Measurements from ENCODE around the gene SRCAP. TPM values are rescaled to one million over a fixed set of nuclear protein-coding genes. Genes with fewer than 3 reads are reported as not detected.
A peak's percentile ranks its signal among the peaks of the same experiment; 100 is the strongest.

The SRCAP gene
- total RNA-seq, 4 donors from 2014 or later, result 20.6 to 57.4 (median 36.0) TPM

DNA sequence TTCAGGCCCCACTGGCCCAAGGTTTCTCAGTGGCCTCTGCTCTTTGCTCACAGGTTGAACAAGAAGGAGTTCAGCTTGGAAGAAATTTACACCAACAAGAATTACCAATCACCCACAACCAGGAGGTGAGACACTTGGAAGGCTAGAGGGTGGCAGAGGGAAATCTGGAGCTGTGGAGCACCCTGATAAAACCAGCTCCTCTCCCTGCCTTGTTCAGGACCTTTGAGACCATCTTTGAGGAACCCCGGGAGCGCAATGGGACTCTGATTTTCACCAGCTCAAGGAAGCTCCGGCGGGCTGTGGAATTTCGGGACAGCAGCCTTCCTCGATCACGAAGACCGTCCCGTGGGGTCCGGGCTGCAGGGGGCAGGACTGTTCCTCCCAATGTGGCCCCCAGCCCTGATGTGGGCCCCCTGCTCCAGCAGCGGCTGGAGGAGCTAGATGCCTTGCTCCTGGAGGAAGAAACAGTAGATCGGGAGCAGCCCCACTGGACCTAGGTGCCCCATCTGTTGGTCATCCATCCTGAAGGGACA, 43.1 kb upstream of the SRCAP start:
- ATAC-seq, result no peak
- no peaks in the 10 kb centered on the region for H3K9me3 ChIP-seq
- TF ChIP-seq POLR2AphosphoS5 (IDR thresholded peaks at IDR 0.05) (no peak), EP300 (IDR thresholded peaks at IDR 0.05) (no peak), POLR2A (IDR thresholded peaks at IDR 0.05) (no peak)
- TF ChIP-seq, protein P1, sequence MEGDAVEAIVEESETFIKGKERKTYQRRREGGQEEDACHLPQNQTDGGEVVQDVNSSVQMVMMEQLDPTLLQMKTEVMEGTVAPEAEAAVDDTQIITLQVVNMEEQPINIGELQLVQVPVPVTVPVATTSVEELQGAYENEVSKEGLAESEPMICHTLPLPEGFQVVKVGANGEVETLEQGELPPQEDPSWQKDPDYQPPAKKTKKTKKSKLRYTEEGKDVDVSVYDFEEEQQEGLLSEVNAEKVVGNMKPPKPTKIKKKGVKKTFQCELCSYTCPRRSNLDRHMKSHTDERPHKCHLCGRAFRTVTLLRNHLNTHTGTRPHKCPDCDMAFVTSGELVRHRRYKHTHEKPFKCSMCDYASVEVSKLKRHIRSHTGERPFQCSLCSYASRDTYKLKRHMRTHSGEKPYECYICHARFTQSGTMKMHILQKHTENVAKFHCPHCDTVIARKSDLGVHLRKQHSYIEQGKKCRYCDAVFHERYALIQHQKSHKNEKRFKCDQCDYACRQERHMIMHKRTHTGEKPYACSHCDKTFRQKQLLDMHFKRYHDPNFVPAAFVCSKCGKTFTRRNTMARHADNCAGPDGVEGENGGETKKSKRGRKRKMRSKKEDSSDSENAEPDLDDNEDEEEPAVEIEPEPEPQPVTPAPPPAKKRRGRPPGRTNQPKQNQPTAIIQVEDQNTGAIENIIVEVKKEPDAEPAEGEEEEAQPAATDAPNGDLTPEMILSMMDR (IDR thresholded peaks at IDR 0.05), result no peak
- peaks cover 0 to 55% (median 27%) of the 10 kb centered on the region in 3 donors for H3K4me1 ChIP-seq
- 80% methylated on average over 7 of the region's 12 CpGs; no CpG with 5 or more reads in 1 of the 2 donors for WGBS, 2 donors (ENCODE audit: low coverage in 1 of 2)
- no peaks in the 10 kb centered on the region for H3K27me3 ChIP-seq
- H3K27ac ChIP-seq, result peak overlapping the region in 3 of 4 donors; percentile 83 to 98 (median 98)
- no peak overlapping the region for H3K4me3 ChIP-seq
- H3K36me3 ChIP-seq, result peaks cover 0 to 50% of the 10 kb centered on the region in 2 donors

DNA sequence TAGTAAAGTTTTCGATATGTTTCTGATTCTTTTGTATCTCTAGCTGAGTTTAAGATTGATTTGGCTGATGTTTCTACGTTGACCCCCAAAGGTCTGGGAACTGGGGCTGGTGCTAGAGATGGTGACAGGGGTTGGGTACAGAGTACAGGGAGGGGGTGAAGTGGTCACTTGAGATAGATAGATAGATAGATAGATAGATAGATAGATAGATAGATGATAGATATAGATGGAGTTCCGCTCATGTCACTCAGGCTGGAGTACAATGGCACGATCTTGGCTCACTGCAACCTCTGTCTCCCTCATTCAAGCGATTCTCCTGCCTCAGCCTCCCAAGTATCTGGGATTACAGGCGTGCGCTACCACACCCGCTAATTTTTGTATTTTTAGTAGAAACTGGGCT, 42.6 kb upstream of the SRCAP start:
- Histone ChIP-seq H3K4me3 (no peak overlapping the region), H3K4me1 (peaks cover 0 to 60% (median 32%) of the 10 kb centered on the region in 3 donors), H3K9me3 (no peaks in the 10 kb centered on the region), H3K27ac (peak overlapping the region in 3 of 4 donors; percentile 83 to 98 (median 98)), H3K36me3 (peaks cover 0 to 55% of the 10 kb centered on the region in 2 donors), H3K27me3 (no peaks in the 10 kb centered on the region)
- ATAC-seq, result no peak
- WGBS, 2 donors (ENCODE audit: low coverage in 1 of 2), result 93 to 96% methylated on average over 6 to 8 of the region's 8 CpGs
- TF ChIP-seq POLR2AphosphoS5 (IDR thresholded peaks at IDR 0.05), result no peak
- no peak for TF ChIP-seq POLR2A (IDR thresholded peaks at IDR 0.05)
- TF ChIP-seq EP300 (IDR thresholded peaks at IDR 0.05), result no peak
- TF ChIP-seq, protein P1 (IDR thresholded peaks at IDR 0.05), result no peak

DNA sequence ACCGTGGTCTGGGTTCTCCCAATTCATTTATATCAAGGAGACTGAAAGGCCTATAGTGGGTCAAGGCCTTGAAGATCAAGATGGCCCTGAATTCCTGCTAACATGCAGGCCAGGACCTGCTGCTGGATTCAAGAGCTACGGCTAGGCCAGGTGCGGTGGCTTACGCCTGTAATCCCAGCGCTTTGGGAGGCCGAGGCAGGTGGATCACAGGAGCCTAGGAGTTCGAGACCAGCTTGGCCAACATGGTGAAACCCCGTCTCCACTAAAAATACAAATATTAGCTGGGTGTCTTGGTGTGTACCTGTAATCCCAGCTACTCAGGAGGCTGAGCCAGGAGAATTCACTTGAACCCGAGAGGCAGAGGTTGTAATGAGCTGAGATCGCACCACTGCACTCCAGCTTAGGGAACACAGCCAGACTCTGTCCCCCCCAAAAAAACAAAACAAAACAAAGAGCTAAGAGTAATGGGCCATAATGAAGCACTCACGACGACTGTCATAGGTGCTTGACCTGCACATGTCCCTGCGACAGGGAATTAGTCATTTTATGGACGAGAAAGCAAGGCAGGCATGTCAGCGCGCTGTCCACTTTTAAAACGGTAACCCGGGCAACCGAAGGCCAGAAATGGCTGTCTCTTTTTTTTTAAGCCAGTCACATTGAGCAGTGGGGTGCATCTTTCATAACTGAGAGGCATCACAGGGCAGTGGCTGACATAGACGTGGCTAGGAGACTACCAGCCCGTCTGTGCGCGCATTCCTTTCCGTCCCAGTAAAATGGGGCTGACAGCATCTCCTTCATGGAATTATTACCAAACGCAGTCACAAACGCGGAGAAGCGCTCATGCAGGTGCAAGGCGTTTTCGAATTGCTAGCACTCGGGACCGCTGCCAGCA, 41.8 kb upstream of the SRCAP start:
- H3K27me3 ChIP-seq, result no peaks in the 10 kb centered on the region
- 13 to 45% methylated on average over 15 to 16 of the region's 32 CpGs for WGBS, 2 donors (ENCODE audit: low coverage in 1 of 2)
- H3K9me3 ChIP-seq, result no peaks in the 10 kb centered on the region
- TF ChIP-seq POLR2AphosphoS5 (IDR thresholded peaks at IDR 0.05) (no peak), EP300 (IDR thresholded peaks at IDR 0.05) (no peak), POLR2A (IDR thresholded peaks at IDR 0.05) (peak in 1 of 2 donors; percentile 55)
- TF ChIP-seq, protein P1 (IDR thresholded peaks at IDR 0.05), result no peak
- ATAC-seq, result no peak
- peak overlapping the region; percentile 23 to 46 for H3K4me3 ChIP-seq
- H3K27ac ChIP-seq, result peak overlapping the region; percentile 62 to 98 (median 90)
- H3K4me1 ChIP-seq, result peaks cover 0 to 60% (median 33%) of the 10 kb centered on the region in 3 donors
- peaks cover 0 to 63% of the 10 kb centered on the region in 2 donors for H3K36me3 ChIP-seq

DNA sequence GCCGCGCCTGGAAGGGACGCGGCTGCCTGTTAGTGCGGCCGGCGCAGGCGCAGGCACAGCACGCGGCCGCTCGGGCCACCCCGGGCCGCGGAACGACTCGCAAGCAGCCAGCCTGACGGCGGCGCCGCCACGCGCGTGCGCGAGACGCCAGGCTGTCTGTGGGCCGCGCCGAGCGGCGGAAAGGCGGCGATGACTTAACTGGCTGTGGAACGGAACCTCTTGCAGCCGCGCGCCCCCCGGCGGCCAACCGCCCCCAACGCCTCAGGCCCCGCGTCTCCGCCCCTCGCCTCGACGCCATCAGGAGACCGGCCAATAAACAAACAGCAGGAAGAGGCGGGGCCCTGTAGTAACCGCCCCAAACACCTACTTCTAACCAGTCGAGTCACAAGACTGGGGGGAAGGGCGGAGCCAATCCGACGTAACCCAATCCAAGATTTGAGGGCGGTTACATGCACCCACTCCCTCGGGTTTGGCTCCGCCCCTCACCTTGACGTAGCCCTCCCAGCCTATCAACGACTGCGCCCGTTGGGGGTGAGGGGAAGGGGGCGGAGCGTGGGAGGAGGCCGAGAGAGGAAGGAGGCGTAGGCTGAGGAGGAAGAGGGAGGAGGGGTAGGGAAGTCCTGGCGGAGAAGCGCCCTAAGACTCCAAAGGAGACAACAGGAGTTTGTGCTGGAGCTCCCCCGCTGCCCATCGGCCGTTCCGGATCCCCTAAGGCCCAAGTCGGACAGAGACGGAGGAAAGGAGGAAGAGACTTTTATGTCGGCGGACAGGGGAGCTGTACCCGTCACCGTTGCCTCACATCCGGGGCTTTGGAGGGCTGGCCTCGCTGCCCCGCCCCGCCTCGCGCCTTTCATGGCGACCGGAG, 40.9 kb upstream of the SRCAP start, which contains the start of gene FBRS:
TSS of gene FBRS (plus strand) at position 566 of the 865 bp plus-strand sequence. CDS start 1,088 bp downstream, outside the sequence.
- peak; percentile 88 for ATAC-seq
- Histone ChIP-seq H3K9me3 (no peaks in the 10 kb centered on the region), H3K4me3 (peak within 1 kb of the TSS; percentile 96 to 98), H3K27me3 (no peaks in the 10 kb centered on the region), H3K4me1 (peaks cover 0 to 60% (median 26%) of the 10 kb centered on the region in 3 donors), H3K27ac (peak within 1 kb of the TSS; percentile 62 to 98 (median 95)), H3K36me3 (peaks cover 0 to 63% of the 10 kb centered on the region in 2 donors)
- WGBS, 2 donors (ENCODE audit: low coverage in 1 of 2), result 0 to 1% methylated on average over 19 to 20 of the region's 86 CpGs
- peak; percentile 71 to 90 for TF ChIP-seq POLR2A (IDR thresholded peaks at IDR 0.05)
- no peak for TF ChIP-seq EP300 (IDR thresholded peaks at IDR 0.05)
- TF ChIP-seq, protein P1 (IDR thresholded peaks at IDR 0.05), result peak in 3 of 4 experiments; percentile 83 to 88 (median 85)
- peak; percentile 76 for TF ChIP-seq POLR2AphosphoS5 (IDR thresholded peaks at IDR 0.05)
